Uterus (tissue), 2 donors: ENCODE measurements around the gene ZNF879.

Experiments used
- POLR2A ChIP-seq, 2 donors: fragments of 450-650 bp; IDR thresholded peaks; one replicate each; pipeline ENCODE4 v1.6.1; 2016; ENCODE audit warnings: antibody characterized with exemption in 2 of 2, mild to moderate bottlenecking in 1 of 2, moderate library complexity in 1 of 2
- TF ChIP-seq, protein P1 (sequence below), 4 experiments: fragments of 200-600 bp in 2 of 4; fragments of 450-650 bp in 2 of 4; sonication (generic) in 2 of 4; IDR thresholded peaks; one replicate each; pipeline ENCODE4 v1.5.1; 2016 to 2019; ENCODE audit warnings: antibody characterized with exemption in 4 of 4, mild to moderate bottlenecking in 2 of 4, moderate library complexity in 1 of 4

DNA sequence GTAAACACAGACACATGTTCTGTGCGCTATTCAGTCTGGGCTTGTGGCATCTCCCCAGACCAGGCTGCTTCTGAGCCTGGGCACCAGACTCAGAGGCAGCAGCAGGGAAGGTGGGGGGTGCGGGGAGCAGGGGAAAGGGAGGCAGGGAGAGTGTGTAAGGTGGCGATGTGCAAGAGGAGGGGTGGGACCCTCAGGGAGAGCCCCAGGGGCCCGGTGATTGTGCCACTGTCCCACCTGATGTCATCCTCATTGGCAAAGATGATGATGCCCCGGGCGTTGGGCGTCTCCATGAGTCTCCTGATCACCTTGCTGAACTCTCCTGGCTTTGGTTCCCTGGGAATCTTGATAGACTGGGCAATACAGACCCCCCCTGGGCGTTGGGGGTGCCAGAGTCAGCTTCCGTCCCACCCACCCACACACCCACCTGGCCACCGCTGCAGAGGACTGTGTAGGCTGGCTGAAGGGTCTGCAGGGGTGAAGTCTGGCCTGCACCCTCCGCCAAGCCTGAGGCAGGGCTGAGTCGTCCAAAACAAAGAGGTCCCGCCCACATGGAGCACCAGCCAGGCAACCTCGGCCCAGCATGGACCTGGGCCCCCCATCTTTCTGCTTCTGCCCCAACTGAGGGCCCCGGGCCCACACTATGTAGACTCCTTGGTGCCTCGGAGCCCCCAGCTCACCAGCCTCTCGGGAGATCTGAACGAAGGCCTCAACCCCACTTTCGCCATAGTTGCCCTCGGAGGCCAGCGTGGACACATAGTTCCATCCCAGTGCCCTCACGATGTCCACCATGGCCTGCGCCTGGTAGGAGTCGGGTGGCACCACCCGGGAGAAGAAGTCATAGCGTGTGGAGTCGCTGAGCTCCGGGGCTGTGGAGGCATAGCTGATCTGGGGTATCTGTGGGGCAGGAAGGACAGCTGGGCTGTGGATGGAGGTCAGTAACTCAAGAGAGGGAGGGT is 32.1 kb upstream of the ZNF879 start:
- TF ChIP-seq, protein P1, sequence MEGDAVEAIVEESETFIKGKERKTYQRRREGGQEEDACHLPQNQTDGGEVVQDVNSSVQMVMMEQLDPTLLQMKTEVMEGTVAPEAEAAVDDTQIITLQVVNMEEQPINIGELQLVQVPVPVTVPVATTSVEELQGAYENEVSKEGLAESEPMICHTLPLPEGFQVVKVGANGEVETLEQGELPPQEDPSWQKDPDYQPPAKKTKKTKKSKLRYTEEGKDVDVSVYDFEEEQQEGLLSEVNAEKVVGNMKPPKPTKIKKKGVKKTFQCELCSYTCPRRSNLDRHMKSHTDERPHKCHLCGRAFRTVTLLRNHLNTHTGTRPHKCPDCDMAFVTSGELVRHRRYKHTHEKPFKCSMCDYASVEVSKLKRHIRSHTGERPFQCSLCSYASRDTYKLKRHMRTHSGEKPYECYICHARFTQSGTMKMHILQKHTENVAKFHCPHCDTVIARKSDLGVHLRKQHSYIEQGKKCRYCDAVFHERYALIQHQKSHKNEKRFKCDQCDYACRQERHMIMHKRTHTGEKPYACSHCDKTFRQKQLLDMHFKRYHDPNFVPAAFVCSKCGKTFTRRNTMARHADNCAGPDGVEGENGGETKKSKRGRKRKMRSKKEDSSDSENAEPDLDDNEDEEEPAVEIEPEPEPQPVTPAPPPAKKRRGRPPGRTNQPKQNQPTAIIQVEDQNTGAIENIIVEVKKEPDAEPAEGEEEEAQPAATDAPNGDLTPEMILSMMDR (IDR thresholded peaks at IDR 0.05) = no peak
- TF ChIP-seq POLR2A (IDR thresholded peaks at IDR 0.05) = no peak
